Measurements from ENCODE around the gene DNAH1.

Gene DNAH1

GRCh38 chr3:52318186-52318816 is 2.2 kb downstream of the DNAH1 start:
- H3K4me3 ChIP-seq (ENCODE audit: severe bottlenecking), result no peak overlapping the region

GRCh38 chr3:52319921-52320595 is 3.9 kb downstream of the DNAH1 start:
- Histone ChIP-seq H3K4me3 (ENCODE audit: severe bottlenecking) (no peak overlapping the region), H3K27ac (ENCODE audit: poor library complexity, severe bottlenecking) (no peak overlapping the region), H3K4me1 (ENCODE audit: insufficient read depth, poor library complexity, severe bottlenecking) (peaks cover 3% of the 10 kb centered on the region), H3K9me3 (ENCODE audit: severe bottlenecking) (no peaks in the 10 kb centered on the region), H3K36me3 (ENCODE audit: low read depth) (no peaks in the 10 kb centered on the region), H3K27me3 (ENCODE audit: insufficient read depth, poor library complexity, severe bottlenecking) (no peaks in the 10 kb centered on the region)
- ATAC-seq (ENCODE audit: low read depth) (no peak), DNase-seq (ENCODE audit: low spot score) (no peak)
- no peak for TF ChIP-seq CTCF (IDR thresholded peaks at IDR 0.05; ENCODE audit: poor library complexity, severe bottlenecking)

More at GRCh38 chr3:52318186-52318816, 2.2 kb downstream of the DNAH1 start:
- Histone ChIP-seq H3K36me3 (ENCODE audit: low read depth) (no peaks in the 10 kb centered on the region), H3K9me3 (ENCODE audit: severe bottlenecking) (no peaks in the 10 kb centered on the region), H3K4me1 (ENCODE audit: insufficient read depth, poor library complexity, severe bottlenecking) (no peaks in the 10 kb centered on the region), H3K27ac (ENCODE audit: poor library complexity, severe bottlenecking) (no peak overlapping the region), H3K27me3 (ENCODE audit: insufficient read depth, poor library complexity, severe bottlenecking) (no peaks in the 10 kb centered on the region)
- no peak for DNase-seq (ENCODE audit: low spot score)
- no peak for ATAC-seq (ENCODE audit: low read depth)
- TF ChIP-seq CTCF (IDR thresholded peaks at IDR 0.05; ENCODE audit: poor library complexity, severe bottlenecking), result no peak

GRCh38 chr3:52321481-52321880 is 5.4 kb downstream of the DNAH1 start:
- no peaks in the 10 kb centered on the region for H3K27me3 ChIP-seq (ENCODE audit: insufficient read depth, poor library complexity, severe bottlenecking)
- H3K4me3 ChIP-seq (ENCODE audit: severe bottlenecking), result no peak overlapping the region
- peaks cover 3% of the 10 kb centered on the region for H3K4me1 ChIP-seq (ENCODE audit: insufficient read depth, poor library complexity, severe bottlenecking)
- no peak overlapping the region for H3K27ac ChIP-seq (ENCODE audit: poor library complexity, severe bottlenecking)
- H3K36me3 ChIP-seq (ENCODE audit: low read depth), result no peaks in the 10 kb centered on the region
- no peak for DNase-seq (ENCODE audit: low spot score)
- no peaks in the 10 kb centered on the region for H3K9me3 ChIP-seq (ENCODE audit: severe bottlenecking)
- ATAC-seq (ENCODE audit: low read depth), result no peak
- no peak for TF ChIP-seq CTCF (IDR thresholded peaks at IDR 0.05; ENCODE audit: poor library complexity, severe bottlenecking)

GRCh38 chr3:52322466-52322865 is 6.3 kb downstream of the DNAH1 start:
- no peak for TF ChIP-seq CTCF (IDR thresholded peaks at IDR 0.05; ENCODE audit: poor library complexity, severe bottlenecking)
- no peak for ATAC-seq (ENCODE audit: low read depth)
- Histone ChIP-seq H3K9me3 (ENCODE audit: severe bottlenecking) (no peaks in the 10 kb centered on the region), H3K4me3 (ENCODE audit: severe bottlenecking) (no peak overlapping the region), H3K36me3 (ENCODE audit: low read depth) (no peaks in the 10 kb centered on the region), H3K27ac (ENCODE audit: poor library complexity, severe bottlenecking) (no peak overlapping the region), H3K27me3 (ENCODE audit: insufficient read depth, poor library complexity, severe bottlenecking) (no peaks in the 10 kb centered on the region), H3K4me1 (ENCODE audit: insufficient read depth, poor library complexity, severe bottlenecking) (peaks cover 3% of the 10 kb centered on the region)
- no peak for DNase-seq (ENCODE audit: low spot score)

Measured in RWPE2 (cell line).